ENCODE results near the gene THBS3. TPM values are rescaled to one million over a fixed set of nuclear protein-coding genes. Genes with fewer than 3 reads are reported as not detected.

The THBS3 gene
- total RNA-seq, 2 donors from 2014 or later = 13.1 to 38.5 TPM

DNA sequence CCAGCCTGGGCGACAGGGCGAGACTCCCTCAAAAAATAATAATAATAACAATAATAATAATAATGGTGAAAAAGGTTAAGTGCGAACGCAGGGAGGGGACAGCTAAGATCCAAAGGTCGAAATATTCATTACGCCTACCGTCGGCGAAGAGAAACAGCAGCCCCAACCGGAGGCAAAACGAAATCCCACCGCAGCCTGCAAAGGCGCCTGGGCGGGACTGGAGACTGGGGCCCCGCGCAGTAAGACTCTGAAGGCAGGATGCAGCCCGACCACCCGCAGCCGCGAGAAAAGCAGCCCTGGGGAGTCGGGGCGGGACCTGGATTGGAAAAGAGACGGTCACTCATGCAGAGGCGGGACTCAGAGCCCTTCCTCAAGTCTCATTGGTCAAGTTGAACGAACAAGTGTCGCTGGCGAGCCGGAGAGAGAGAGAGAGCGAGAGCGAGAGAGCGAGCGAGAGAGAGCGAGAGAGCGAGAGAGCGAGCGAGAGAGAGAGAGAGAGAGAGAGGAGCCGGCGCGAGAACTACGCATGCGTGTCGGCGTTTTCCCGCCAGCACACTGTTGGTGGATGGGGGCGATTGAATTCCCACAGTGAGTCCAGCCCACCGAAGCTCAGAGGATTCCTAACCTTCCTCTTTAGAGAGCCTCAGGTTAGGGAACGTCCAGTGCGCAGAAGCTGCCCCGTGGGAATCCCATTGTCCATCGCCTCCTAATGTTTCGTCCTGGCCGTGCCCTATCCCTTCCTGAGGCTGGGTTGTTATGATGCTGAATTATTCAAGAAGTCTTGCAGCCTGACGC, 36.9 kb upstream of the THBS3 start:
- Histone ChIP-seq H3K4me3 (peak overlapping the region; percentile 50 to 55), H3K36me3 (no peaks in the 10 kb centered on the region), H3K27me3 (replicated peaks; ENCODE audit: insufficient read depth) (no peaks in the 10 kb centered on the region), H3K27ac (peak overlapping the region; percentile 88 to 89), H3K9me3 (no peaks in the 10 kb centered on the region), H3K4me1 (replicated peaks) (no peaks in the 10 kb centered on the region)
- TF ChIP-seq POLR2AphosphoS5 (IDR thresholded peaks at IDR 0.05) (peak; percentile 98), POLR2A (IDR thresholded peaks at IDR 0.05) (peak; percentile 80)
- TF ChIP-seq, protein P1, sequence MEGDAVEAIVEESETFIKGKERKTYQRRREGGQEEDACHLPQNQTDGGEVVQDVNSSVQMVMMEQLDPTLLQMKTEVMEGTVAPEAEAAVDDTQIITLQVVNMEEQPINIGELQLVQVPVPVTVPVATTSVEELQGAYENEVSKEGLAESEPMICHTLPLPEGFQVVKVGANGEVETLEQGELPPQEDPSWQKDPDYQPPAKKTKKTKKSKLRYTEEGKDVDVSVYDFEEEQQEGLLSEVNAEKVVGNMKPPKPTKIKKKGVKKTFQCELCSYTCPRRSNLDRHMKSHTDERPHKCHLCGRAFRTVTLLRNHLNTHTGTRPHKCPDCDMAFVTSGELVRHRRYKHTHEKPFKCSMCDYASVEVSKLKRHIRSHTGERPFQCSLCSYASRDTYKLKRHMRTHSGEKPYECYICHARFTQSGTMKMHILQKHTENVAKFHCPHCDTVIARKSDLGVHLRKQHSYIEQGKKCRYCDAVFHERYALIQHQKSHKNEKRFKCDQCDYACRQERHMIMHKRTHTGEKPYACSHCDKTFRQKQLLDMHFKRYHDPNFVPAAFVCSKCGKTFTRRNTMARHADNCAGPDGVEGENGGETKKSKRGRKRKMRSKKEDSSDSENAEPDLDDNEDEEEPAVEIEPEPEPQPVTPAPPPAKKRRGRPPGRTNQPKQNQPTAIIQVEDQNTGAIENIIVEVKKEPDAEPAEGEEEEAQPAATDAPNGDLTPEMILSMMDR (IDR thresholded peaks at IDR 0.05) = peak in 3 of 4 experiments; percentile 63 to 97 (median 97)
- intact Hi-C loops (cut with DNase I) = loop anchor here (5.0 kb wide), 1 partner anchor 37 kb away; the partner anchor contains the start of genes MTX1 and THBS3
- WGBS = under 1% methylated on average over 53 of the region's 53 CpGs
- DNase-seq (ENCODE audit: low spot score) = peak; percentile 96

DNA sequence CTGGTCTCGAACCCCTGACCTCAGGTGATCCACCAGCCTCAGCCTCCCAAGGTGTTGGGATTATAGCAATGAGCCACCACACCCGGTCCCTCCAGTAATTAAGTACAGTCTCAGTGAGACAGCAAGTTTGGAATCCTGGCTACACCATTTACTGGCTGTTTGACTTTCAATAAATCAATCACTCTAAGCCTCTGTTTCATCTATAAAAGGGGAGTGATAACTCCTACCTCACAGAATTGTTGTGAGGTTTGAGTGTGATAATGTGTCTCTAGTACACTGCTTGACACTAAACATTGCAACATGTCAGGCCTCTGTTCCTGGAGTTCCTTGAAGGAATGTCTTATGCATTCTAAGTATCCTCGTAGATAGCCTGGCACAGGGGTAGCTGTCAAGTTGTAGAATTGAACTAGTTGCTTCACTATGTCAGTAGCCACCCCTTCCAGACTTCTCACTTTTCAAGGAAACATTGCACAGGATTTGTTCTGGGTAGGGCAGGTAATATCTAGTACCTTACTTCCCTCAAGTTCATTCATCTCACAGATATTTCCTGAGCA, 35.2 kb upstream of the THBS3 start:
- TF ChIP-seq POLR2AphosphoS5 (IDR thresholded peaks at IDR 0.05) (no peak), POLR2A (IDR thresholded peaks at IDR 0.05) (no peak)
- TF ChIP-seq, protein P1 (IDR thresholded peaks at IDR 0.05) = no peak
- H3K9me3 ChIP-seq = no peaks in the 10 kb centered on the region
- no peaks in the 10 kb centered on the region for H3K36me3 ChIP-seq
- no peak overlapping the region for H3K4me3 ChIP-seq
- no peaks in the 10 kb centered on the region for H3K27me3 ChIP-seq (replicated peaks; ENCODE audit: insufficient read depth)
- no peaks in the 10 kb centered on the region for H3K4me1 ChIP-seq (replicated peaks)
- H3K27ac ChIP-seq = no peak overlapping the region
- no peak for DNase-seq (ENCODE audit: low spot score)
- intact Hi-C loops (cut with DNase I) = loop anchor here (5.0 kb wide), 1 partner anchor 36 kb away; the partner anchor contains the start of genes MTX1 and THBS3
- WGBS = 34% methylated on average over 3 of the region's 3 CpGs

DNA sequence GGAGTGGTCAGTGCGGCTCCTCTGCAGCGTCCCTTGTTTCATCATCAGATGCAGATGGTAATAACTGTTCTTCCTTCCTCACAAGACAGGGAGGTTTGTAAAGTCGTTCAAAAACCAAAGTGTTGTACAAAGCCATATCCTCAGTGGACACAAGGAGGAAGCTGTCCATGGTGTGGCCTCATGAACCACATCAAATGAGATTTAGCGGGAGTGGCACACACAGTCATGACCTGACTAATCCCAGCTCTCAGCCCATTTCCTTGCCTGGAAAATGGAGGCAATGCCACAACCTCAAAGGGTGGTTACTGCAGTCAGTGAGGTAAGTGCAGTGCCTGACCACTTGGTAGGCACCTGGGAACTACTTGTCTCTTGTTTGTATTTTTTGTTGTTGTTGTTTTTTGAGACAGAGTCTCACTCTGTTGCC, 34.2 kb upstream of the THBS3 start:
- Histone ChIP-seq H3K27me3 (replicated peaks; ENCODE audit: insufficient read depth) (no peaks in the 10 kb centered on the region), H3K4me3 (no peak overlapping the region), H3K27ac (no peak overlapping the region), H3K4me1 (replicated peaks) (no peaks in the 10 kb centered on the region), H3K36me3 (no peaks in the 10 kb centered on the region), H3K9me3 (no peaks in the 10 kb centered on the region)
- WGBS = 64% methylated on average over 4 of the region's 4 CpGs
- no peak for DNase-seq (ENCODE audit: low spot score)
- intact Hi-C loops (cut with DNase I) = loop anchor here (5.0 kb wide), 1 partner anchor 35 kb away; the partner anchor contains the start of genes MTX1 and THBS3
- TF ChIP-seq POLR2AphosphoS5 (IDR thresholded peaks at IDR 0.05) (no peak), POLR2A (IDR thresholded peaks at IDR 0.05) (no peak)
- TF ChIP-seq, protein P1 (IDR thresholded peaks at IDR 0.05) = no peak

DNA sequence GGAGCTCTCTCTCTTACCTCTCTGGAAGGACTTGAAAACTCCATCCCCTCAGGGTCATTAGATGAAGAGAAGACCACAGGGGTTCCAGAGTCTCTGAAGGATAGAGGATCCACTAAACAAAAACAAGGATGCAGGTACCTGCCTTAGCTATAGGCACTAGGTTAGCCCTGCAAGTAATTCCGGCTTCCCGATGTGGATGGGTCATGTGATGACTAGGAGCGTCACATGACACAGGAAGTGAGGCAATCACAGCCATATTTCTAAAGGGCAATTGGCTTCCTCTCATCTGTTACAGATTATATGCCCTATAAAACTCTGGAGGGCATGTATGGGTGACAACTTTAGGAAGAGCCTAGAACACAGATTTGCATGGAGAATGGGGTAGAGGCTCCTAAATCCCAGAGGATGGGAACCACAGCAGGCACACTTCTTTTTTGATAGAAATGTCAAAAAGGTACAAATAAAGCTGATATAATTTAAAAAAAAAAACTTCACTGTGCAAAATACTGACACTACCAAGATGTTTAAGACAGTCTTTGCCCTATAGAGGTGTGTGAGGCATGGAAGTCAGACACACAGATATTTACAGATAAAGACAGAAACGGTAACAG, 33.5 kb upstream of the THBS3 start:
- Histone ChIP-seq H3K36me3 (no peaks in the 10 kb centered on the region), H3K27ac (no peak overlapping the region), H3K4me1 (replicated peaks) (no peaks in the 10 kb centered on the region), H3K9me3 (no peaks in the 10 kb centered on the region), H3K27me3 (replicated peaks; ENCODE audit: insufficient read depth) (no peaks in the 10 kb centered on the region), H3K4me3 (peak overlapping the region in 1 of 2 donors; percentile 23)
- 10% methylated on average over 4 of the region's 4 CpGs for WGBS
- intact Hi-C loops (cut with DNase I) = loop anchor here (5.0 kb wide), 1 partner anchor 34 kb away; the partner anchor contains the start of genes MTX1 and THBS3
- DNase-seq (ENCODE audit: low spot score) = peak; percentile 81
- no peak for TF ChIP-seq POLR2A (IDR thresholded peaks at IDR 0.05)
- peak; percentile 98 for TF ChIP-seq POLR2AphosphoS5 (IDR thresholded peaks at IDR 0.05)
- TF ChIP-seq, protein P1 (IDR thresholded peaks at IDR 0.05) = no peak
